Fibroblast of the aortic adventitia (primary cell): ENCODE results near the gene TPD52L2. TPM values are rescaled to one million over a fixed set of nuclear protein-coding genes. Genes with fewer than 3 reads are reported as not detected.

Source experiments
- DNase-seq: peaks from one replicate; pipeline ENCODE4 v3.0.0-alpha.2; 2010; ENCODE audit warnings: low read depth
- H3K4me3 ChIP-seq: 2 replicates; pipeline ENCODE4 v1.5.1; 2011; ENCODE audit warnings: low read depth, mild to moderate bottlenecking, control low read depth, low read length, moderate library complexity
- total RNA-seq: library from RNA; depleted of rRNA; stranded (reverse); fragments of >200 nt; gene quantifications from 2 replicates; pipeline ENCODE4 v1.2.3, GENCODE V29; 2012; ENCODE audit warnings: low replicate concordance
- TF ChIP-seq, protein P1 (sequence below): IDR thresholded peaks from 2 replicates; pipeline ENCODE4 v1.5.1; 2011; ENCODE audit warnings: mild to moderate bottlenecking, low read length, control low read depth, inconsistent platforms; ENCODE audit not compliant: insufficient read depth

The TPD52L2 gene
- total RNA-seq, 1 donor: 136 TPM

- no peak for DNase-seq
- TF ChIP-seq, protein P1, sequence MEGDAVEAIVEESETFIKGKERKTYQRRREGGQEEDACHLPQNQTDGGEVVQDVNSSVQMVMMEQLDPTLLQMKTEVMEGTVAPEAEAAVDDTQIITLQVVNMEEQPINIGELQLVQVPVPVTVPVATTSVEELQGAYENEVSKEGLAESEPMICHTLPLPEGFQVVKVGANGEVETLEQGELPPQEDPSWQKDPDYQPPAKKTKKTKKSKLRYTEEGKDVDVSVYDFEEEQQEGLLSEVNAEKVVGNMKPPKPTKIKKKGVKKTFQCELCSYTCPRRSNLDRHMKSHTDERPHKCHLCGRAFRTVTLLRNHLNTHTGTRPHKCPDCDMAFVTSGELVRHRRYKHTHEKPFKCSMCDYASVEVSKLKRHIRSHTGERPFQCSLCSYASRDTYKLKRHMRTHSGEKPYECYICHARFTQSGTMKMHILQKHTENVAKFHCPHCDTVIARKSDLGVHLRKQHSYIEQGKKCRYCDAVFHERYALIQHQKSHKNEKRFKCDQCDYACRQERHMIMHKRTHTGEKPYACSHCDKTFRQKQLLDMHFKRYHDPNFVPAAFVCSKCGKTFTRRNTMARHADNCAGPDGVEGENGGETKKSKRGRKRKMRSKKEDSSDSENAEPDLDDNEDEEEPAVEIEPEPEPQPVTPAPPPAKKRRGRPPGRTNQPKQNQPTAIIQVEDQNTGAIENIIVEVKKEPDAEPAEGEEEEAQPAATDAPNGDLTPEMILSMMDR: no peak
- H3K4me3 ChIP-seq: peak overlapping the region; percentile 62
These were observed 34.9 kb upstream of the TPD52L2 start for GRCh38 chr20:63829945-63830835.

DNA sequence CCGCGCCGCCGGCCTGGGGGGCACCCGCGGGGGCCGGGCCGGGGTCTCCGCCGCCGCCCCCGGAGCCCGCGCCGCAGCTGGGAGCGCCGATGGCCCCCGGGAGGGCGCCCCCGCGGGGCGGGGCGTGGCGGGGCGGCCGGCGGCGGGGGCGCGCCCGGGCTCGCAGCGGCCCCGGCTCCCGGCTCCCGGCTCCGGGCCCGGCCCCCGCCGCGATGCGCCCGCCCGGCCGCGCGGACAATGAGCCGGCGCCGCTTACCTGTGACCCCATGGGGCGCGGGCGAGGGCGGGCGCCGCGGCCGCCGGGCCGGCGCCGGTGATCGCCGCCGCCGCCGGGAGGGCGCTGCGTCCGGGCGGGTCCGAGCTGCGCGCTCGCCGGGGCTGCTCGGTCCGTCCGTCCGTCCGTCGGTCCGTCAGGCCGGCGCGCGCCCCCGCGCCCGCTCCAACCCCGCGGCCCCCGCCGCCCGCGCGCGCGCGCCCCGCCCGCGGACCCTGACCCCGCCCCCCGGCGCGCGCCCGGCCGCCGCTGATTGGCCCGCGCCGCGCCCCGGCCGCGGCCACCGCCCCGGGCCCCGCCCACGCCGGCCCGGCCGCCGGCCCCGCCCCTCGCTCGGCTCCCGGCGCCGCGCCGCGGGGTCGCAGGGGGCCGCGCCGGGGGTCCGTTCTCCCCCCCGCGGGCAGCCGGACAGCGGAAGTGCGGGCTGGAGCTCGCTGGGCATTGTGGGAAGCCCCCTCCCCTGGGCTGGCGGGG lies 34.1 kb upstream of the TPD52L2 start, which contains the start of gene ZBTB46:
Gene ZBTB46 (minus strand): TSS at position 424 of the 748 bp plus-strand sequence. CDS start 40,507 bp downstream, outside the sequence.
- peak within 1 kb of the TSS; percentile 62 for H3K4me3 ChIP-seq
- no peak for DNase-seq
- TF ChIP-seq, protein P1: no peak

GRCh38 chr20:63831646-63831992 lies 33.5 kb upstream of the TPD52L2 start:
- peak overlapping the region; percentile 59 for H3K4me3 ChIP-seq
- TF ChIP-seq, protein P1: no peak
- no peak for DNase-seq

- H3K4me3 ChIP-seq: no peak overlapping the region
- TF ChIP-seq, protein P1: no peak
- DNase-seq: no peak
These were observed 32.9 kb upstream of the TPD52L2 start for GRCh38 chr20:63831993-63832686.

DNA sequence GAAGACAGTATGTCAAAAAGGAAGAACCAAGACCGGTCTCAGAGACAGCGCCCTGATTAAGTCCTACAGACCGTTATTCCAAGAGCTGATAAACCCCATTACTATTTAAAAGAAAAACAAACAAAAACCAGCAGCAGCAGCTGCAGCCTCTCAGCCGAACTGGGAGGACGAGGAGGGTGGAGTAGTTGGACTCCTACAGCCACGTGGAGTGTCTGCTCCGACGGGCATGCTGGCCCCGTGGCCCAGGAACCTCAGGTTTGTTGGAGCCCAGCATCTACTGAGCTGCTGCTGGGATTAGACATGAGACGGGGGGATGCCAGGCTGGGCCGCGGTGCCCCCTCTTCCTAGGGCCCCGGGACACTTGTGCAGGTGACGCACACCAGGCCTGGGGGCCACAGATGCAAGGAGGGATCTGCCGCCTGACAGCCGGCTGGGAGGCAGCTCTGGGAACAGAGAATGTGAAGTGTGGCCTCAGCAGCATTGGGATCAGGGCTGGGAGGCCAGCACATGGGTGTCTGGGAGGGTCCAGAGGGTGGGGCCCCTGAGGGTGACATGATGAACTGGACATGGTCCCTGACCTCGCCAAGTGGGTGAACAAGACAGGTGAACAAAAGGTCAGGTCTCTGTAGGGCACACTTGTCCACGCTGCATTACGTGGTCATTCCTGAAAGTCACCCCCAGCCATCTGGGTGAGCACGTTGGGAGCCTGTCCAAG lies 31.1 kb upstream of the TPD52L2 start:
- H3K4me3 ChIP-seq: no peak overlapping the region
- TF ChIP-seq, protein P1: no peak
- peak; percentile 72 for DNase-seq

DNA sequence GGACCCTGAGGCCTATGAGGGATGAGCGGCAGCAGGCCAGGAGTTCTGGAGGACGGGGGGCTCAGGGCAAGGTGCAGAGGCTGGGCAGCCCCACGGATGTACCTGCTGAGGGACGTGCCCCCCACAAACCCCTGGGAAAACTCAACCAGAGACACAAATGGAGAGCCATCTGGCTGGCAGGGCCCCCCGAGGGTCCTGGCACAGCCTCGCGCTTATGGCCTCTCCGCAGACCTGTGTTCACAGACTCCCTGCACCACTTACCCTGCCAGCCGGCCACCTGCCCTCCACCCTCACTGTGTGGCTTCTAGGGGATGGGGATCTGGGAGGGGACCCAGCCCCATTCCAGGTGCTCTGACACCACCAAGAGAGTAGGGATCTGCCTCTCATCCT lies 30.6 kb upstream of the TPD52L2 start:
- no peak for DNase-seq
- TF ChIP-seq, protein P1: no peak
- no peak overlapping the region for H3K4me3 ChIP-seq
